ES-I3 (cell line): ENCODE data around the gene GRAMD4.

Experiments
- H3K36me3 ChIP-seq: 2 replicates; pipeline ENCODE4 v1.6.1; 2013; ENCODE audit warnings: mild to moderate bottlenecking, low read length, control low read depth, moderate library complexity; ENCODE audit not compliant: insufficient read depth
- H3K4me1 ChIP-seq: 2 replicates; pipeline ENCODE4 v1.6.1; 2013; ENCODE audit warnings: mild to moderate bottlenecking, control low read depth, low read length; ENCODE audit not compliant: insufficient read depth
- H3K9ac ChIP-seq: 2 replicates; pipeline ENCODE4 v1.6.1; 2013; ENCODE audit warnings: low read depth, mild to moderate bottlenecking, low read length, moderate library complexity
- H3K9me3 ChIP-seq: 2 replicates; pipeline ENCODE4 v1.6.1; 2013; ENCODE audit warnings: mild to moderate bottlenecking, low read length, moderate library complexity; ENCODE audit not compliant: control insufficient read depth, insufficient read depth

GRAMD4 gene

GRCh38 chr22:46663001-46663400 lies 42.8 kb downstream of the GRAMD4 start:
- H3K4me1 ChIP-seq: no peaks in the 10 kb centered on the region; the same call in 1 of the 2 replicates
- no peak overlapping the region for H3K9ac ChIP-seq
- H3K36me3 ChIP-seq: no peaks in the 10 kb centered on the region; the same call in 1 of the 2 replicates
- no peaks in the 10 kb centered on the region for H3K9me3 ChIP-seq

GRCh38 chr22:46663436-46664100 lies 43.4 kb downstream of the GRAMD4 start:
- Histone ChIP-seq H3K36me3 (no peaks in the 10 kb centered on the region; the same call in 1 of the 2 replicates), H3K4me1 (no peaks in the 10 kb centered on the region; the same call in 1 of the 2 replicates), H3K9ac (no peak overlapping the region), H3K9me3 (no peaks in the 10 kb centered on the region)

- H3K9ac ChIP-seq: no peak overlapping the region
- H3K4me1 ChIP-seq: no peaks in the 10 kb centered on the region; the same call in 1 of the 2 replicates
- H3K9me3 ChIP-seq: no peaks in the 10 kb centered on the region
- no peaks in the 10 kb centered on the region; the same call in 1 of the 2 replicates for H3K36me3 ChIP-seq
These were observed 44.2 kb downstream of the GRAMD4 start for GRCh38 chr22:46664301-46664855.

GRCh38 chr22:46665151-46665695 lies 45.0 kb downstream of the GRAMD4 start:
- Histone ChIP-seq H3K36me3 (no peaks in the 10 kb centered on the region; the same call in 1 of the 2 replicates), H3K4me1 (no peaks in the 10 kb centered on the region; the same call in 1 of the 2 replicates), H3K9ac (no peak overlapping the region), H3K9me3 (no peaks in the 10 kb centered on the region)

GRCh38 chr22:46665751-46666280 lies 45.6 kb downstream of the GRAMD4 start:
- Histone ChIP-seq H3K9me3 (no peaks in the 10 kb centered on the region), H3K4me1 (no peaks in the 10 kb centered on the region; the same call in 1 of the 2 replicates), H3K9ac (no peak overlapping the region), H3K36me3 (no peaks in the 10 kb centered on the region; the same call in 1 of the 2 replicates)

DNA sequence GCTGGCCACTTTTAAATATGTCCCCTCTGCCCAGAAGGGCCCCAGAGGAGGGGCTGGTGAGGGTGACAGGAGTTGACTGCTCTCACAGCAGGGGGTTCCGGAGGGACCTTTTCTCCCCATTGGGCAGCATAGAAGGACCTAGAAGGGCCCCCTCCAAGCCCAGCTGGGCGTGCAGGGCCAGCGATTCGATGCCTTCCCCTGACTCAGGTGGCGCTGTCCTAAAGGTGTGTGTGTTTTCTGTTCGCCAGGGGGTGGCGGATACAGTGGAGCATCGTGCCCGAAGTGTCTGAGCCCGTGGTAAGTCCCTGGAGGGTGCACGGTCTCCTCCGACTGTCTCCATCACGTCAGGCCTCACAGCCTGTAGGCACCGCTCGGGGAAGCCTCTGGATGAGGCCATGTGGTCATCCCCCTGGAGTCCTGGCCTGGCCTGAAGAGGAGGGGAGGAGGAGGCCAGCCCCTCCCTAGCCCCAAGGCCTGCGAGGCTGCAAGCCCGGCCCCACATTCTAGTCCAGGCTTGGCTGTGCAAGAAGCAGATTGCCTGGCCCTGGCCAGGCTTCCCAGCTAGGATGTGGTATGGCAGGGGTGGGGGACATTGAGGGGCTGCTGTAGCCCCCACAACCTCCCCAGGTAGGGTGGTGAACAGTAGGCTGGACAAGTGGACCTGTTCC lies 46.5 kb downstream of the GRAMD4 start:
- H3K36me3 ChIP-seq: no peaks in the 10 kb centered on the region; the same call in 1 of the 2 replicates
- H3K9me3 ChIP-seq: no peaks in the 10 kb centered on the region
- no peak overlapping the region for H3K9ac ChIP-seq
- H3K4me1 ChIP-seq: no peaks in the 10 kb centered on the region; the same call in 1 of the 2 replicates

- no peaks in the 10 kb centered on the region for H3K9me3 ChIP-seq
- no peaks in the 10 kb centered on the region; the same call in 1 of the 2 replicates for H3K36me3 ChIP-seq
- H3K9ac ChIP-seq: no peak overlapping the region
- H3K4me1 ChIP-seq: no peaks in the 10 kb centered on the region; the same call in 1 of the 2 replicates
These were observed 47.0 kb downstream of the GRAMD4 start for GRCh38 chr22:46667245-46667623.

- Histone ChIP-seq H3K4me1 (no peaks in the 10 kb centered on the region), H3K9me3 (no peaks in the 10 kb centered on the region), H3K36me3 (no peaks in the 10 kb centered on the region; the same call in 1 of the 2 replicates), H3K9ac (no peak overlapping the region)
These were observed 47.9 kb downstream of the GRAMD4 start for GRCh38 chr22:46668116-46668515.

DNA sequence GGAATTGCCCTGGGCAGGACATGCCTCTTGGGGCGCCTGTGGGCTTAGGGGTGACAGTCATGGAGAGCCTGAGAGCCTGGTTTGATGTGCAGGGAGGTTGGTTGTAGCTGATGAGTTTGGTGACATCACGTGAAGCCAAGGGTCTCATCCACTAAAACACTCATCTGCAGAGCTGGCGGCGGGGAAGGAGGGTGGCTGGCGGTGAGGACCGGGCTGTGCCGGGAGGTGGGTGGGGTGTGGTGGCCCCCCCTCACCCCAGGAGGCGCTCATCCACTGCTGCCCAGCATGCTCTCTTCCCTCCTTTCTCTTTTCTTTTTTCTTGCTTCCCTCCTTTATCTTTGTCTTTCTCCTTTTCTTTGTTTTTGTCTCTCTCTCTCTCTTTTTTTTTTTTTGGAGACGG lies 49.0 kb downstream of the GRAMD4 start:
- no peaks in the 10 kb centered on the region for H3K4me1 ChIP-seq
- no peaks in the 10 kb centered on the region for H3K9me3 ChIP-seq
- H3K9ac ChIP-seq: no peak overlapping the region
- no peaks in the 10 kb centered on the region; the same call in 1 of the 2 replicates for H3K36me3 ChIP-seq

DNA sequence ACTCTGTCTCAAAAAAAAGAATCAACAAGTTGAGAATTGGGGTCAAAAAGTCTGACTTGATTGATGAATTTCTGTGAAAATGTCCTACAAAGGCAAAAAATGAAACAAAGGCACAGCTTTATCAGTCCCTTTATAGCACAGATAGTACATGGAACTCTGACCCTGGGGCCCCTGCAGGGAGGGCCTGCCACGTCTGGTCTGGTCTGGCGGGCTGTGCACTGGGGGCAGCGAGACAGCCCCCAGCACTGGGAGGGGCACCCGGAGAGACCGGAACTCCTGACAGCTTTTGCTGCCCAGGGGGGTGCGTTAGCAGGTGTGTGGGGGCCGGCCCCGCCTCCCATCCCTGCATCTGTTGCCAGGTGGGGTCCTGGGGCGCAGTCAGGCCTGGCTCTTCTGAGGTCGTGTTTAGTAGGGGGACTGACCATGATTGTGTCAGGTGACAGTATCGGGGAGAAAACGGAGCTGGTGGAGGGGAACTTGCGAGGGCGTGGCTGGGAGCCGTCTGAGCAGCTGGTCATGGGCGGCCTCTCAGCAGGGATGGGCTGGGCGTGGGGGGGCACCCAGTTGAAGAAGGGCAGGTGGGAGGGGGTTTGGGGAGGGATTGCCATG lies 51.7 kb downstream of the GRAMD4 start:
- H3K36me3 ChIP-seq: no peaks in the 10 kb centered on the region
- H3K4me1 ChIP-seq: no peaks in the 10 kb centered on the region
- no peak overlapping the region for H3K9ac ChIP-seq
- no peaks in the 10 kb centered on the region for H3K9me3 ChIP-seq

DNA sequence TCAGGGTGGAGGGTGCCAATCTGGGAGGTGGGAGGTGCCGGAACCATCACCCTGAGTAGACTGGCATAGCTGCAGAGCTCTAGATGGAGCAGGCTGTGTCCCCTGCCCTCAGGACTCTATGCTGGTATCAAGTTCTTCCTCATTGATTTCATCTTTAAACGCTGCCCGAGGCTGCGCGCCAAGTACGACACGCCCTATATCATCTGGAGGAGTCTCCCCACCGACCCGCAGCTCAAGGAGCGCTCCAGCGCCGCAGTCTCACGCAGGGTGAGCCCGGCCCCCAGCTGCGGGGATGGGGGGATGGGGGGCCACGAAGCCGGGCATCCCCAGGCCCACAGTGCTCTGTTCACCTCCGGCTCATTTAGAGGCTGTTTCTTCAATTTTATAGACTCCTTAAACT lies 52.5 kb downstream of the GRAMD4 start:
- no peak overlapping the region for H3K9ac ChIP-seq
- no peaks in the 10 kb centered on the region for H3K4me1 ChIP-seq
- H3K36me3 ChIP-seq: no peaks in the 10 kb centered on the region
- H3K9me3 ChIP-seq: no peaks in the 10 kb centered on the region

DNA sequence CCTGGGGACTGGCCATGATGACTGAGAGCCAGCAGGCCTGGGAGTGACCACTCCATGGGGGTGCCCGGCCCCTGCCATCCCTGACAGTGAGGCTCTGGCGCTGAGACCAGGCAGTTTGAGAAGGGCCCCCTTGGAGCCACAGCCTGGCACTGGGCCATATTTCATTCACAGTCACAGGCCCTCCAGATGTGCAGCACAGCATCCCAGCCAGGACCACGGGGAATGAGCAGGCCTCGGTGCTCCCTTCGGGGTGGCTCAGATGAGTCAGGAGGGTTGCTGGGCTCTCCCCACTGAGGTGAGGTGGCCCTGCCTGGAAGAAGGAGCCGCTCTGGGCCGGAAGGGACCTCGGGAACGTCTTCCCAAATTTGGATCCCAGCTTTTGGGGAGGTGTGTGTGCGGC lies 53.0 kb downstream of the GRAMD4 start:
- Histone ChIP-seq H3K9ac (no peak overlapping the region), H3K4me1 (no peaks in the 10 kb centered on the region), H3K36me3 (no peaks in the 10 kb centered on the region), H3K9me3 (no peaks in the 10 kb centered on the region)

DNA sequence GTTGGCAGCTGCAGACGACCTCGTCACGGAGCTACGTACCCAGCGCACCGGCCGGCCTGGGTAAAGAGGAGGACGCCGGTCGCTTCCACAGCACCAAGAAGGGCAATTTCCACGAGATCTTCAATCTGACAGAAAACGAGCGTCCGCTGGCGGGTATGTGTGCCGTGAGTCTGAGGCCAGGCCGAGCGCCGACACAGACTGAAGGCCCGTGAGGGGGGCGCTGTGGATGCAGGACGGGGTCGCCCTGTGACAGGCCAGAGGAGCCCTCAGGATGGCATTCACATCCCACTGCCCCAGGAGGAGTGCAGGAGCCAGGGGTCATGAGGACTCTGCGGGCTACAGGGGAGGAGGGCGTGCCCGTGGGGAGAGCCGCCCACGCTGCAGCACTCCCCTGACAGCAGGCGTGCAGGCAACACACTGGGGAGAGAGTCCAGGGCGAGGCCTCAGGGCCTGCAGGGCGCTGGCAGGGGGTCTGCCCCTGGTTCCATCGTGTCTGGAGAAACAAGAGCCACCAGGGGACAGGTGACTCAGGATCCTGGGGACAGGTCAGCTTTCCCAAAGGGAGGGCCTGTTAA lies 53.6 kb downstream of the GRAMD4 start:
- no peak overlapping the region for H3K9ac ChIP-seq
- no peaks in the 10 kb centered on the region for H3K36me3 ChIP-seq

DNA sequence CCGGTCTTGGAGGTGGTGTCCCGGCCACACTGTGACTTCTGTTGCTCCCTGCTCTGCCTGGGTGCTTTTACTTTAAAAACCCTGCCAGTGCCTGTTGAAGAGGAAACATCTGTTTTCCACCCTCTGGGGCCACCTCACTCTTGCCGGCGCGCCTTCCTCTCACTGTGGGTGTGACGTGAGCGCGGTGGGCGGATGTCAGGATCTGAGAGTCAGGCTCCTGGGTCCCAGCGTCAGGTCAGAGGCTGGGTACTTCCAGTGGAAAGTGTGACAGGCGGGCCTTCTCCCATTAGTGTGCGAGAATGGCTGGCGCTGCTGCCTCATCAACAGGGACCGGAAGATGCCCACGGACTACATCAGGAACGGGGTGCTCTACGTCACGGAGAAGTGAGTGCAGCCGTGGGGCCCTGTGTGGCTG lies 54.2 kb downstream of the GRAMD4 start:
- Histone ChIP-seq H3K9me3 (no peaks in the 10 kb centered on the region), H3K4me1 (no peaks in the 10 kb centered on the region), H3K9ac (no peak overlapping the region), H3K36me3 (no peaks in the 10 kb centered on the region)

More for the DNA sequence above, 53.6 kb downstream of the GRAMD4 start:
- no peaks in the 10 kb centered on the region for H3K4me1 ChIP-seq
- H3K9me3 ChIP-seq: no peaks in the 10 kb centered on the region
